Prostate gland (tissue), 2 donors: Measurements from ENCODE around the gene RPAP2. TPM values are rescaled to one million over a fixed set of nuclear protein-coding genes. Genes with fewer than 3 reads are reported as not detected.
"Not testable (repeated sequence)": the region's sequence is repeated elsewhere in the genome, so short reads cannot be mapped to it uniquely, and the experiment has no call there.

Experiments used
- DNase-seq: peaks from one replicate; pipeline ENCODE4 v3.0.0-alpha.2; 2019; ENCODE audit warnings: low spot score
- H3K27ac ChIP-seq, 2 donors: fragments of 200-600 bp; sonication (generic); 2 replicates each; pipeline ENCODE4 v1.5.1; 2017 to 2019
- H3K27me3 ChIP-seq: fragments of 200-600 bp; sonication (generic); replicated peaks from 2 replicates; pipeline ENCODE4 v1.5.1; 2019; ENCODE audit not compliant: insufficient read depth
- H3K36me3 ChIP-seq, 2 donors: fragments of 200-600 bp; sonication (generic); 1 replicate in 1 of 2; 2 replicates in 1 of 2; pipeline versions ENCODE4 v1.5.1 to v1.8.1; 2017 to 2019
- H3K4me1 ChIP-seq: fragments of 200-600 bp; sonication (generic); replicated peaks from 2 replicates; pipeline ENCODE4 v1.5.1; 2019
- H3K4me3 ChIP-seq, 2 donors: fragments of 200-600 bp; sonication (generic); 2 replicates each; pipeline ENCODE4 v1.5.1; 2017 to 2019
- H3K9me3 ChIP-seq: fragments of 200-600 bp; sonication (generic); 2 replicates; pipeline ENCODE4 v1.5.1; 2017
- POLR2A ChIP-seq: fragments of 450-650 bp; IDR thresholded peaks from one replicate; pipeline ENCODE4 v1.6.1; 2016; ENCODE audit warnings: antibody characterized with exemption, mild to moderate bottlenecking
- POLR2AphosphoS5 ChIP-seq: sonication (generic); formaldehyde crosslinking; IDR thresholded peaks from one replicate; pipeline ENCODE4 v1.6.1; 2017; ENCODE audit warnings: antibody characterized with exemption
- WGBS: methylation state at CpG from one replicate; pipeline ENCODE4 v1.1.5; 2018; 5-methylcytosine and 5-hydroxymethylcytosine counted together
- intact Hi-C: fragments of 100-400 bp; cut with DNase I; formaldehyde crosslinking; loops from one replicate; pipeline ENCODE4 v1.14.2; 2022
- total RNA-seq, 2 donors: library from RNA; depleted of rRNA; stranded (reverse); fragments of >200 nt; gene quantifications; one replicate each; pipeline ENCODE4 v1.1.0, GENCODE V29; 2016
- TF ChIP-seq, protein P1 (sequence below), 4 experiments: fragments of 200-600 bp in 2 of 4; fragments of 450-650 bp in 2 of 4; sonication (generic) in 2 of 4; IDR thresholded peaks; 1 replicate in 3 of 4; 2 replicates in 1 of 4; pipeline ENCODE4 v1.5.1; 2016 to 2019; ENCODE audit warnings: antibody characterized with exemption in 4 of 4, mild to moderate bottlenecking in 2 of 4, moderate library complexity in 2 of 4

The RPAP2 gene
- total RNA-seq, 2 donors from 2014 or later = 6.5 to 11.0 TPM

DNA sequence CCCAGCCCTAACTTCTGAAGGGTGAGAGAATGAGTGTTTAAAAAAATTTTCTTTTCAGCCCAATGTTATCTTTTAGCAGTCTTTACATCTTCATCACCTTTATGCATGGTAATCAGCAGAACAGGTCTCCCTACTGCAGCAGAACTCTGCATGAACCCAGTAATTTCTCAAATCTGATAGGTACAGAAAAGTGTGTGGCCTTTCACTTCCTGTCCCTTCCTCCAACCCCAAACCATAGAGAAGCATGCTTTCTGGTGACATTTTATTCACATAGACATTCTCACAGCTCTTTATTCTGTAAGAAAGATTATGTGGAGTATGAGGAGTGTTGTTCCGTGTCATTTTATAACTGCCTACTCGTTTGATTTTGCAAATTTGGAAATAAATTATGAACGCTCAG lies 68.6 kb downstream of the RPAP2 start:
- no peaks in the 10 kb centered on the region for H3K36me3 ChIP-seq
- H3K4me1 ChIP-seq = no peaks in the 10 kb centered on the region
- 89% methylated on average over 3 of the region's 3 CpGs for WGBS
- intact Hi-C loops = no loop called here
- no peak overlapping the region for H3K27ac ChIP-seq
- TF ChIP-seq POLR2AphosphoS5 (no peak), POLR2A (no peak)
- TF ChIP-seq, protein P1, sequence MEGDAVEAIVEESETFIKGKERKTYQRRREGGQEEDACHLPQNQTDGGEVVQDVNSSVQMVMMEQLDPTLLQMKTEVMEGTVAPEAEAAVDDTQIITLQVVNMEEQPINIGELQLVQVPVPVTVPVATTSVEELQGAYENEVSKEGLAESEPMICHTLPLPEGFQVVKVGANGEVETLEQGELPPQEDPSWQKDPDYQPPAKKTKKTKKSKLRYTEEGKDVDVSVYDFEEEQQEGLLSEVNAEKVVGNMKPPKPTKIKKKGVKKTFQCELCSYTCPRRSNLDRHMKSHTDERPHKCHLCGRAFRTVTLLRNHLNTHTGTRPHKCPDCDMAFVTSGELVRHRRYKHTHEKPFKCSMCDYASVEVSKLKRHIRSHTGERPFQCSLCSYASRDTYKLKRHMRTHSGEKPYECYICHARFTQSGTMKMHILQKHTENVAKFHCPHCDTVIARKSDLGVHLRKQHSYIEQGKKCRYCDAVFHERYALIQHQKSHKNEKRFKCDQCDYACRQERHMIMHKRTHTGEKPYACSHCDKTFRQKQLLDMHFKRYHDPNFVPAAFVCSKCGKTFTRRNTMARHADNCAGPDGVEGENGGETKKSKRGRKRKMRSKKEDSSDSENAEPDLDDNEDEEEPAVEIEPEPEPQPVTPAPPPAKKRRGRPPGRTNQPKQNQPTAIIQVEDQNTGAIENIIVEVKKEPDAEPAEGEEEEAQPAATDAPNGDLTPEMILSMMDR (IDR thresholded peaks at IDR 0.05) = no peak
- H3K9me3 ChIP-seq = no peaks in the 10 kb centered on the region
- no peaks in the 10 kb centered on the region for H3K27me3 ChIP-seq
- no peak for DNase-seq
- no peak overlapping the region for H3K4me3 ChIP-seq

DNA sequence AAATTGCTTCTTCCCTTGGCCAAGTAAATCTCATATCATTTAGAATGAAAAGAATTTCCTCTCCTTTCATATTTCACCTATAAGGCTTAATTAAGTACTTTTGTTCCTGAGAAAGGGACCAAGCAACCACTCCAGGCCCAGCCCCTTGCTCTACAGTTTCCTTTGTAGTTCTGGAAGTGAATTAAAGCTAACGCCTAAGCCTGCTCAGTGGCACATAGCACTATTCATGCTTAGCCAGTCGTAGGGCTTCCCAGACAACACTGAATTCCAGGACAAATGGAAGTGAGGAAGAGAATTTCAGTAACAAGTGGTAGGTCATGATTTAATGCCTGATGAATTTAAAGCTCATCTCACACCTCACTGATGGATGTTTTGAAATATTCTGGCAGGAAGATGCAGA lies 73.3 kb downstream of the RPAP2 start:
- Histone ChIP-seq H3K27me3 (no peaks in the 10 kb centered on the region), H3K27ac (no peak overlapping the region), H3K36me3 (no peaks in the 10 kb centered on the region), H3K9me3 (no peaks in the 10 kb centered on the region), H3K4me1 (no peaks in the 10 kb centered on the region), H3K4me3 (no peak overlapping the region)
- TF ChIP-seq POLR2A = no peak
- TF ChIP-seq, protein P1 (IDR thresholded peaks at IDR 0.05) = no peak
- no peak for TF ChIP-seq POLR2AphosphoS5
- WGBS = 78% methylated on average over 2 of the region's 2 CpGs
- intact Hi-C loops = no loop called here
- no peak for DNase-seq

DNA sequence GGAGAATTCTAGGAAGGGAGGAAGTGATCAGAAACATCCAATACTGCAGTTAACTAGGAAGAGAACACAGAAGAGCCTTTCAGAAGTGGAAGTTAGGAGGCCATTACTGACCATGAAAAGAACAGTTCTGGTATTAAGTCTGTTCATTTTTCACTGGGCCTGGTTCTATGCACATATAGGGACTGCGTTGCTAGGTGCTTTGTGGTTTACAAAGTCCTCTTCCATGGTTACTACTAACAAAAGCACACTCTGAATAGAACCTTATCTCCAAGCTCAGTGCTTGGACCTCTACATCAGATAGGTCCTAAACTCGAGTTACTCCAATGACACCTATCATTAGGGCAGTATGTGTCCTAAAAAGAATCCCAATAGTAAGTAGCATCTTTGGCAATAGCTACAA lies 75.4 kb downstream of the RPAP2 start:
- Histone ChIP-seq H3K27ac (no peak overlapping the region), H3K4me1 (no peaks in the 10 kb centered on the region), H3K27me3 (no peaks in the 10 kb centered on the region), H3K36me3 (no peaks in the 10 kb centered on the region), H3K4me3 (no peak overlapping the region), H3K9me3 (no peaks in the 10 kb centered on the region)
- intact Hi-C loops = no loop called here
- no peak for DNase-seq
- TF ChIP-seq, protein P1 (IDR thresholded peaks at IDR 0.05) = no peak
- TF ChIP-seq POLR2AphosphoS5 = no peak
- TF ChIP-seq POLR2A = no peak
- WGBS = 83% methylated on average over 2 of the region's 2 CpGs

DNA sequence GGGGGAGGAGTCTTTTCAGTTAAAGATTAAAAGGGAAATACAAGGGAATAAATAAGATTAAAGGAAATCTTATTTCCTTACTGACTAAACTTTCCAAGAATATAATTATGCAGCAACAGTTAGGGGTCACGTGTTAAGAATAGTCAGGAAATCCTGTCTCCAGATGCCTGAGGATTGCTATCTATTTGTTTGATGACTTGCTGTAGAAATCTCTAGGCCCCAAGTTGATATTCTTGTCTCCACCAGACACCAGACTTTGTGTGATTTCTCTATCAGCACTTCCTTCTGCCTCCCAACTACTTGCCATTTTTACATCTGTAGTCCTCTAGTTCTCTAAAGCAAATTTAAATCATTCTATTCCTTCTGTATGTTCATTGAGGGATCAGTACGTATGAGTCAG lies 77.5 kb downstream of the RPAP2 start:
- no peaks in the 10 kb centered on the region for H3K36me3 ChIP-seq
- intact Hi-C loops = no loop called here
- 78% methylated on average over 2 of the region's 2 CpGs for WGBS

DNA sequence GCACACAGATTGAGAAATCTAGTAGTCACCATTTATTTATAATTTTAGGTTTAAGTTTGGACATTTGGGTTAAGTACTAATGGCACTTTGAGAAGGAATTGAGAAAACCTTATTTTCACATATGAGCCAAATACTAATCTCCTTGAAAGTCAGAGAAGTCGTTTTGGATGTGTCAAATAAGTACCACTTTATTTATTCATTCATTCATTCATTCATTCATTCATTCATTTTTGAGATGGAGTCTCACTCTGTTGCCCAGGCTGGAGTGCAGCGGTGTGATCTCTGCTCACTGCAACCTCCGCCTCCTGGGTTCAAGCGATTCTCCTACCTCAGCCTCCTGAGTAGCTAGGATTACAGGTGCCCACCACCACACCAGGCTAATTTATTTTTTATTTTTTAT lies 79.1 kb downstream of the RPAP2 start:
- H3K27me3 ChIP-seq, intact Hi-C loops, H3K4me1 ChIP-seq, H3K4me3 ChIP-seq, DNase-seq, H3K27ac ChIP-seq, H3K36me3 ChIP-seq, H3K9me3 ChIP-seq: not testable (repeated sequence)
- 94% methylated on average over 4 of the region's 4 CpGs for WGBS

More for the DNA sequence above, 77.5 kb downstream of the RPAP2 start:
- no peaks in the 10 kb centered on the region for H3K4me1 ChIP-seq
- H3K27ac ChIP-seq = no peak overlapping the region
- DNase-seq = no peak
- TF ChIP-seq, protein P1 (IDR thresholded peaks at IDR 0.05) = no peak
- TF ChIP-seq POLR2AphosphoS5 (no peak), POLR2A (no peak)
- no peaks in the 10 kb centered on the region for H3K9me3 ChIP-seq
- H3K27me3 ChIP-seq = no peaks in the 10 kb centered on the region
- no peak overlapping the region for H3K4me3 ChIP-seq
